ENCODE data around the gene MAGEA2B.
"Not testable (repeated sequence)": the region's sequence is repeated elsewhere in the genome, so short reads cannot be mapped to it uniquely, and the experiment has no call there.

MAGEA2B gene

GRCh38 chrX:152713815-152714787, at the start of gene MAGEA2B:
Gene MAGEA2B (plus strand): TSS chrX:152714628. CDS start chrX:152717107, 2,479 bp downstream.
- not testable (repeated sequence) for H3K36me3 ChIP-seq (ENCODE audit: insufficient read depth, low read length); H2AFZ ChIP-seq (ENCODE audit: low read depth, low read length); H3K4me3 ChIP-seq (ENCODE audit: low read length); H3K27me3 ChIP-seq (ENCODE audit: insufficient read depth, low read length); H3K4me1 ChIP-seq (ENCODE audit: insufficient read depth, low read length); H3K9me3 ChIP-seq (ENCODE audit: low read length)

GRCh38 chrX:152674135-152674534, 40.3 kb upstream of the MAGEA2B start:
- no peak overlapping the region for H3K4me3 ChIP-seq (ENCODE audit: low read length)
- H3K9me3 ChIP-seq (ENCODE audit: low read length): no peaks in the 10 kb centered on the region
- no peaks in the 10 kb centered on the region for H3K4me1 ChIP-seq (ENCODE audit: insufficient read depth, low read length)
- H2AFZ ChIP-seq (ENCODE audit: low read depth, low read length): no peak overlapping the region
- H3K36me3 ChIP-seq (ENCODE audit: insufficient read depth, low read length): no peaks in the 10 kb centered on the region
- peaks cover 3% of the 10 kb centered on the region for H3K27me3 ChIP-seq (ENCODE audit: insufficient read depth, low read length)

GRCh38 chrX:152674652-152675051, 39.8 kb upstream of the MAGEA2B start:
- not testable (repeated sequence) for H3K4me3 ChIP-seq (ENCODE audit: low read length); H3K4me1 ChIP-seq (ENCODE audit: insufficient read depth, low read length); H3K27me3 ChIP-seq (ENCODE audit: insufficient read depth, low read length); H3K9me3 ChIP-seq (ENCODE audit: low read length); H3K36me3 ChIP-seq (ENCODE audit: insufficient read depth, low read length); H2AFZ ChIP-seq (ENCODE audit: low read depth, low read length)

GRCh38 chrX:152681012-152681411, 33.4 kb upstream of the MAGEA2B start:
- H3K36me3 ChIP-seq (ENCODE audit: insufficient read depth, low read length); H3K4me3 ChIP-seq (ENCODE audit: low read length); H2AFZ ChIP-seq (ENCODE audit: low read depth, low read length); H3K27me3 ChIP-seq (ENCODE audit: insufficient read depth, low read length); H3K4me1 ChIP-seq (ENCODE audit: insufficient read depth, low read length); H3K9me3 ChIP-seq (ENCODE audit: low read length): not testable (repeated sequence)

GRCh38 chrX:152697952-152698931, 16.2 kb upstream of the MAGEA2B start, which contains the start of gene MAGEA3:
Gene MAGEA3 (plus strand): TSS chrX:152698794. CDS start chrX:152700833, 2,039 bp downstream.
- H3K27me3 ChIP-seq (ENCODE audit: insufficient read depth, low read length); H3K9me3 ChIP-seq (ENCODE audit: low read length); H3K4me1 ChIP-seq (ENCODE audit: insufficient read depth, low read length); H3K36me3 ChIP-seq (ENCODE audit: insufficient read depth, low read length); H2AFZ ChIP-seq (ENCODE audit: low read depth, low read length); H3K4me3 ChIP-seq (ENCODE audit: low read length): not testable (repeated sequence)

- not testable (repeated sequence) for H3K27me3 ChIP-seq (ENCODE audit: insufficient read depth, low read length); H3K36me3 ChIP-seq (ENCODE audit: insufficient read depth, low read length); H3K4me3 ChIP-seq (ENCODE audit: low read length); H3K4me1 ChIP-seq (ENCODE audit: insufficient read depth, low read length); H3K9me3 ChIP-seq (ENCODE audit: low read length); H2AFZ ChIP-seq (ENCODE audit: low read depth, low read length)
These were observed 14.0 kb upstream of the MAGEA2B start for GRCh38 chrX:152700390-152700789.

- not testable (repeated sequence) for H3K4me1 ChIP-seq (ENCODE audit: insufficient read depth, low read length); H3K9me3 ChIP-seq (ENCODE audit: low read length); H3K4me3 ChIP-seq (ENCODE audit: low read length); H3K27me3 ChIP-seq (ENCODE audit: insufficient read depth, low read length); H2AFZ ChIP-seq (ENCODE audit: low read depth, low read length); H3K36me3 ChIP-seq (ENCODE audit: insufficient read depth, low read length)
These were observed 7.9 kb upstream of the MAGEA2B start for GRCh38 chrX:152706500-152706899.

- H3K4me3 ChIP-seq (ENCODE audit: low read length); H3K27me3 ChIP-seq (ENCODE audit: insufficient read depth, low read length); H2AFZ ChIP-seq (ENCODE audit: low read depth, low read length); H3K4me1 ChIP-seq (ENCODE audit: insufficient read depth, low read length); H3K36me3 ChIP-seq (ENCODE audit: insufficient read depth, low read length); H3K9me3 ChIP-seq (ENCODE audit: low read length): not testable (repeated sequence)
These were observed 5.3 kb upstream of the MAGEA2B start, which contains the start of gene CSAG2 for GRCh38 chrX:152709173-152709572. Gene CSAG2 (minus strand): TSS chrX:152709273. CDS start chrX:152709112, 161 bp downstream.

- not testable (repeated sequence) for H2AFZ ChIP-seq (ENCODE audit: low read depth, low read length); H3K4me1 ChIP-seq (ENCODE audit: insufficient read depth, low read length); H3K36me3 ChIP-seq (ENCODE audit: insufficient read depth, low read length); H3K27me3 ChIP-seq (ENCODE audit: insufficient read depth, low read length); H3K9me3 ChIP-seq (ENCODE audit: low read length); H3K4me3 ChIP-seq (ENCODE audit: low read length)
These were observed 1.2 kb upstream of the MAGEA2B start for GRCh38 chrX:152713195-152713594.

GRCh38 chrX:152725409-152725808, 11.0 kb downstream of the MAGEA2B start:
- Histone ChIP-seq H2AFZ (ENCODE audit: low read depth, low read length) (no peak overlapping the region), H3K4me1 (ENCODE audit: insufficient read depth, low read length) (no peaks in the 10 kb centered on the region), H3K27me3 (ENCODE audit: insufficient read depth, low read length) (peaks cover 4% of the 10 kb centered on the region), H3K36me3 (ENCODE audit: insufficient read depth, low read length) (no peaks in the 10 kb centered on the region), H3K4me3 (ENCODE audit: low read length) (no peak overlapping the region), H3K9me3 (ENCODE audit: low read length) (no peaks in the 10 kb centered on the region)

GRCh38 chrX:152733261-152733975, 19.0 kb downstream of the MAGEA2B start, which contains the start of the genes CSAG1 and MAGEA12:
Gene CSAG1 (minus strand): TSS chrX:152733721. CDS start chrX:152732460, 1,261 bp downstream.
Gene MAGEA12 (plus strand): TSS chrX:152733757. CDS start chrX:152736162, 2,405 bp downstream.
- H2AFZ ChIP-seq (ENCODE audit: low read depth, low read length): no peak within 1 kb of the TSS
- no peak within 1 kb of the TSS for H3K4me3 ChIP-seq (ENCODE audit: low read length)
- no peaks in the 10 kb centered on the region for H3K9me3 ChIP-seq (ENCODE audit: low read length)
- H3K27me3 ChIP-seq (ENCODE audit: insufficient read depth, low read length): peaks cover 14% of the 10 kb centered on the region
- H3K4me1 ChIP-seq (ENCODE audit: insufficient read depth, low read length): no peaks in the 10 kb centered on the region
- no peaks in the 10 kb centered on the region for H3K36me3 ChIP-seq (ENCODE audit: insufficient read depth, low read length)

GRCh38 chrX:152734143-152734858, 19.9 kb downstream of the MAGEA2B start:
- H3K27me3 ChIP-seq (ENCODE audit: insufficient read depth, low read length): peaks cover 16% of the 10 kb centered on the region
- not testable (repeated sequence) for H3K4me1 ChIP-seq (ENCODE audit: insufficient read depth, low read length); H3K4me3 ChIP-seq (ENCODE audit: low read length); H3K9me3 ChIP-seq (ENCODE audit: low read length); H3K36me3 ChIP-seq (ENCODE audit: insufficient read depth, low read length); H2AFZ ChIP-seq (ENCODE audit: low read depth, low read length)

Data from neuron (in vitro differentiated cells).